ENCODE measurements around the gene CYP4F8. TPM values are rescaled to one million over a fixed set of nuclear protein-coding genes. Genes with fewer than 3 reads are reported as not detected.
"Not testable (repeated sequence)": the region's sequence is repeated elsewhere in the genome, so short reads cannot be mapped to it uniquely, and the experiment has no call there.

CYP4F8 gene
- not detected for polyA plus RNA-seq (ENCODE audit: insufficient read length)

GRCh38 chr19:15614507-15615379 is at the start of gene CYP4F8:
CYP4F8 (plus strand) TSS chr19:15615218; CDS start chr19:15615617, 399 bp downstream.
- DNase-seq (ENCODE audit: low read depth) = no peak

GRCh38 chr19:15570420-15570819 is 44.6 kb upstream of the CYP4F8 start:
- no peak for DNase-seq (ENCODE audit: low read depth)

- DNase-seq (ENCODE audit: low read depth) = no peak
Measured at GRCh38 chr19:15575406-15575805, 39.6 kb upstream of the CYP4F8 start.

- no peak for DNase-seq (ENCODE audit: low read depth)
Measured at GRCh38 chr19:15576526-15577156, 38.4 kb upstream of the CYP4F8 start.

- no peak for DNase-seq (ENCODE audit: low read depth)
Measured at GRCh38 chr19:15577184-15577771, 37.7 kb upstream of the CYP4F8 start.

GRCh38 chr19:15583346-15583745 is 31.7 kb upstream of the CYP4F8 start:
- DNase-seq (ENCODE audit: low read depth) = no peak

GRCh38 chr19:15584095-15584494 is 30.9 kb upstream of the CYP4F8 start:
- DNase-seq (ENCODE audit: low read depth) = no peak

GRCh38 chr19:15584541-15585115 is 30.4 kb upstream of the CYP4F8 start:
- DNase-seq (ENCODE audit: low read depth) = no peak

- DNase-seq (ENCODE audit: low read depth) = no peak
Measured at GRCh38 chr19:15587663-15588062, 27.4 kb upstream of the CYP4F8 start.

- DNase-seq (ENCODE audit: low read depth) = no peak
Measured at GRCh38 chr19:15588265-15588664, 26.8 kb upstream of the CYP4F8 start.

- DNase-seq (ENCODE audit: low read depth) = no peak
Measured at GRCh38 chr19:15589760-15590451, 25.1 kb upstream of the CYP4F8 start.

- no peak for DNase-seq (ENCODE audit: low read depth)
Measured at GRCh38 chr19:15591796-15592195, 23.2 kb upstream of the CYP4F8 start.

- DNase-seq (ENCODE audit: low read depth) = not testable (repeated sequence)
Measured at GRCh38 chr19:15592506-15592905, 22.5 kb upstream of the CYP4F8 start.

- DNase-seq (ENCODE audit: low read depth) = not testable (repeated sequence)
Measured at GRCh38 chr19:15593766-15594165, 21.3 kb upstream of the CYP4F8 start.

- no peak for DNase-seq (ENCODE audit: low read depth)
Measured at GRCh38 chr19:15595069-15595468, 19.9 kb upstream of the CYP4F8 start.

- not testable (repeated sequence) for DNase-seq (ENCODE audit: low read depth)
Measured at GRCh38 chr19:15607978-15608925, 6.8 kb upstream of the CYP4F8 start.

GRCh38 chr19:15609261-15609660 is 5.8 kb upstream of the CYP4F8 start:
- DNase-seq (ENCODE audit: low read depth) = no peak

- DNase-seq (ENCODE audit: low read depth) = no peak
Measured at GRCh38 chr19:15612342-15612741, 2.7 kb upstream of the CYP4F8 start.

- no peak for DNase-seq (ENCODE audit: low read depth)
Measured at GRCh38 chr19:15613338-15613737, 1.7 kb upstream of the CYP4F8 start.

- no peak for DNase-seq (ENCODE audit: low read depth)
Measured at GRCh38 chr19:15615526-15615925, 508 bp downstream of the CYP4F8 start.

Measured in forelimb muscle (tissue), 1 donor.